Activated naive CD4-positive, alpha-beta T cell treated with anti-CD3 and anti-CD28 coated beads, Interleukin-2, amount 10 ng/mL, durations not matched to agents 7 days and 5 days (primary cell): Measurements from ENCODE around the gene TMEM134.
"Not testable (repeated sequence)": the region's sequence is repeated elsewhere in the genome, so short reads cannot be mapped to it uniquely, and the experiment has no call there.

Source experiments
- CTCF ChIA-PET: fragments of 350-600 bp; sonication (Branson Sonifier 250); formaldehyde crosslinking; loops from one replicate; lab custom pipeline; 2021; ENCODE audit warnings: antibody characterized with exemption; lab: Charles Lee
- DNase-seq: peaks from one replicate; pipeline ENCODE4 v3.0.0-alpha.2; 2020
- H3K27ac Mint-ChIP-seq: one replicate; pipeline ENCODE4 v1.8.0; 2021; ENCODE audit warnings: mild to moderate bottlenecking, moderate library complexity, mixed read lengths
- H3K27me3 Mint-ChIP-seq: one replicate; pipeline ENCODE4 v1.8.0; 2021; ENCODE audit warnings: mild to moderate bottlenecking, mixed read lengths
- H3K36me3 Mint-ChIP-seq: one replicate; pipeline ENCODE4 v1.8.0; 2021; ENCODE audit warnings: mixed read lengths
- H3K4me1 Mint-ChIP-seq: one replicate; pipeline ENCODE4 v1.8.0; 2021; ENCODE audit warnings: mixed read lengths
- H3K4me3 Mint-ChIP-seq: one replicate; pipeline ENCODE4 v1.8.0; 2021; ENCODE audit warnings: mild to moderate bottlenecking, moderate library complexity, mixed read lengths
- H3K9me3 Mint-ChIP-seq: one replicate; pipeline ENCODE4 v1.8.0; 2021; ENCODE audit warnings: mixed read lengths

Gene TMEM134, protein sequence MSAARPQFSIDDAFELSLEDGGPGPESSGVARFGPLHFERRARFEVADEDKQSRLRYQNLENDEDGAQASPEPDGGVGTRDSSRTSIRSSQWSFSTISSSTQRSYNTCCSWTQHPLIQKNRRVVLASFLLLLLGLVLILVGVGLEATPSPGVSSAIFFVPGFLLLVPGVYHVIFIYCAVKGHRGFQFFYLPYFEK

DNA sequence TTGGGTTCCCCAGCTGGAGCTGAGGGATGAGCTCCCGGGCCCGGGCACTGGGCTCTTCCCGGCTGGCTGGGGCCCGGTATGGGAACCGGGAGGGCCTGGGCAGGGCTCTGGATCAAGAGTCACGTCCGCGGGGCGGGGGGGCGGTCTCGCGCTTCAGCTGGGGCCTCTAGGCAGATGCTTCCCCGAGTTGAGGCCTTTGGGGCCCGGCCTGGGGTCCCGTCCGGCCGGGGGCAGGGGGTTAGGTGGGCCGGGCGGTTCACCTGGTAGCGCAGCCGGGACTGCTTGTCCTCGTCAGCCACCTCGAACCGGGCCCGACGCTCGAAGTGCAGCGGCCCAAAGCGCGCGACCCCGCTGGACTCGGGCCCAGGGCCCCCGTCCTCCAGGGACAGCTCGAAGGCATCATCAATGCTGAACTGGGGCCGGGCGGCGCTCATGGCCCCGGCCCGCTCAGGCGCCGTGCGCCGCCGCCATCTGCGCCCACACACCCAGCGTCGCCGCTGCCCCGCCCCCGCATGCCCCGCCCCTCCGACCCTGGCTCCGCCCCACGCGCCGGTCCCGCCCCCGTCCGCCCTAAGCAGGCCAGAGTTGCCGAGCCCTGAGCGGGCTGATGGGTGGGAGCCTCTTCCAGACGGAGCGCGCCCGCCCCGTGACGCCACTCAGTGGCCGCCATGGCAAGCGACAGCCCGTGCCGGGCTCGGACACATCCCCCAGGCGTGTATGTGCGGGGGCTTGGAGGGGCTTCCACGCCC lies at the start of gene TMEM134:
Gene TMEM134 (minus strand): TSS at position 493 of the 749 bp plus-strand sequence. CDS start 59 bp downstream, at position 434.
- CTCF ChIA-PET, result interaction anchor here (0.7 to 2.6 kb wide), 12 partner anchors 11 to 118 kb away, joined by 3 to 14 read pairs (median 3); partner anchors contain the start of genes PPP1CA and PTPRCAP
- Mint-ChIP-seq H3K4me3 (peak within 1 kb of the TSS; percentile 87), H3K4me1 (peaks cover 47% of the 10 kb centered on the region), H3K36me3 (peaks cover 8% of the 10 kb centered on the region), H3K27ac (peak within 1 kb of the TSS; percentile 87), H3K9me3 (no peaks in the 10 kb centered on the region), H3K27me3 (peaks cover 5% of the 10 kb centered on the region)
- peak; percentile 92 for DNase-seq

GRCh38 chr11:67517784-67518552 lies 48.9 kb upstream of the TMEM134 start:
- CTCF ChIA-PET, result no interaction called here
- Mint-ChIP-seq H3K4me1 (no peaks in the 10 kb centered on the region), H3K27ac (no peak overlapping the region)

DNA sequence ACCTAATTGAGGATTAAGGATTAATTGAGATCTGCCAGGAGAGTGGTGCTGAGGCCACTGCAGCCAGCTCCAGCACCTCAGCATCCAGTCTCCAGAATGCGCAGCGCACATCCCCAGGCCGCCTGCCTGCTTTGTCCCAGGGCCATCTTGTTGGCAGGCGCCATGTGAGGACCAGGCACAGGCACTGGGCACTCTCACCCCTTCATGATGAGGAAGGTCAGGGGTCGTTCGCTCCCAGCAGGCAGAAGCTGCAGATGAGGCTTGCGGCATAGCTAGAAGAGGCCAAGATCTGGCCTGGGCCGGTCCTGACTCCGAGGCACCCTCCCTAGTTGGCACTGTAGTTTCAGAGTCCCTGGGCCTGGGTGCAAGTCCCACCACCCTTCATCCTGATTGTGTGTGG lies 47.8 kb upstream of the TMEM134 start:
- H3K4me1 Mint-ChIP-seq, result no peaks in the 10 kb centered on the region
- CTCF ChIA-PET, result no interaction called here
- no peak for DNase-seq
- peaks cover 52% of the 10 kb centered on the region for H3K27me3 Mint-ChIP-seq
- H3K9me3 Mint-ChIP-seq, result no peaks in the 10 kb centered on the region
- no peak overlapping the region for H3K4me3 Mint-ChIP-seq
- H3K27ac Mint-ChIP-seq, result no peak overlapping the region
- H3K36me3 Mint-ChIP-seq, result no peaks in the 10 kb centered on the region

More at GRCh38 chr11:67517784-67518552, 48.9 kb upstream of the TMEM134 start:
- H3K27me3 Mint-ChIP-seq, result peaks cover 42% of the 10 kb centered on the region
- H3K9me3 Mint-ChIP-seq, result no peaks in the 10 kb centered on the region
- H3K4me3 Mint-ChIP-seq, result no peak overlapping the region
- H3K36me3 Mint-ChIP-seq, result no peaks in the 10 kb centered on the region
- DNase-seq, result no peak

GRCh38 chr11:67514116-67514515 lies 45.1 kb upstream of the TMEM134 start:
- H3K9me3 Mint-ChIP-seq, result no peaks in the 10 kb centered on the region
- no peaks in the 10 kb centered on the region for H3K36me3 Mint-ChIP-seq
- CTCF ChIA-PET, result no interaction called here
- no peak for DNase-seq
- H3K4me3 Mint-ChIP-seq, result no peak overlapping the region
- peaks cover 5% of the 10 kb centered on the region for H3K4me1 Mint-ChIP-seq
- H3K27me3 Mint-ChIP-seq, result peaks cover 64% of the 10 kb centered on the region
- no peak overlapping the region for H3K27ac Mint-ChIP-seq

- H3K36me3 Mint-ChIP-seq, H3K27ac Mint-ChIP-seq, H3K9me3 Mint-ChIP-seq, H3K4me3 Mint-ChIP-seq, DNase-seq: not testable (repeated sequence)
- peaks cover 20% of the 10 kb centered on the region for H3K4me1 Mint-ChIP-seq
- peaks cover 57% of the 10 kb centered on the region for H3K27me3 Mint-ChIP-seq
- CTCF ChIA-PET, result interaction anchor here (0.7 kb wide), 1 partner anchor 125 kb away, joined by 3 read pairs; no protein-coding TSS in a partner anchor
These were observed 42.5 kb upstream of the TMEM134 start for GRCh38 chr11:67511558-67511957.

DNA sequence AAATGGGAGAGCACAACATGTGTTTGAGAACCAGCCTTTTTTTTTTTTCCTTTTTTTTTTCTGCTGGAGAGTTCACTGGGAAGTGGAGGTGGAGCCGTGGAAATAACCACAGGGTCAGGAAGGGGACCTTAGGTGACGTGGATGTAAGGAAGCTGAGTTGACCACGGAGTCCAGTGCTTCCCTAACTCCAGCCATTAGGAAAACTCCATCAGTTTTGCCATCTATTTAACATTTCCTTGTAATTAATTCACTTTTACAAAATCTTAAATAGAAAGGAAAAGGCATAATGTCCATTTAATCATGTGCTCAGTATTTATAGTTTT lies 40.9 kb upstream of the TMEM134 start:
- H3K4me3 Mint-ChIP-seq, result peak overlapping the region; percentile 84

DNA sequence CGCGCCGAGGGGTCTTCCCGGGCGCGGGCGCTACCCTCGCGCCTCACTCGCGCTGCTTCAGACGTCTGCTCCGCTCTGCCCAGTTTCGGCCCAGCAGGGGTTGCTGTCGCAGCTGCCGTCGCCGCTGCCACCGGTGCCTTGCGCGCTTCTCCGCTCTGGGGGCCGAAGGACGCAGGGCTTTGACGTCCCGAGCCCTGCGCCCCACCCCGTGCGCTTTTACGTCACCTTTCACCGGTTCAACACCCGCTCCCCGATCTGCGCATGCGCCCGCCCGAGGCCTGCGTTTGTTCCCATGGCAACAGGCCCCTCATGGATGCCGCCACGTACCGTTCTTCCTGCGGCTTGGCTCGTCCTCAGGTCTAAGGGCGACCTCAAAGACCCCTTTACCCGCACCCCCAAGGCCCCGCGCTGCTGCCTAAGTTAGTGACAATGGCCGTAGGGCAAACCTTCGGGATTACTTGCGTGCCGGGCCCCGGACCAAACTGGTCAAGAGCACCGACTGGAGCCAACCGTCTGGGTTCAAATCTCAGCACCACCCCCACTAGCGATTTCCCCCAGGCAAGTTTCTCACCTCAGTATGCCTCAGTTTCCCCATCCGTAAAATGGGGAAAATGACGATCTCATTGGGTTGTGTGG lies 39.6 kb upstream of the TMEM134 start:
- peak; percentile 99 for DNase-seq
- Mint-ChIP-seq H3K4me1 (peaks cover 38% of the 10 kb centered on the region), H3K27me3 (peaks cover 37% of the 10 kb centered on the region), H3K4me3 (peak overlapping the region; percentile 84), H3K9me3 (no peaks in the 10 kb centered on the region), H3K27ac (peak overlapping the region; percentile 94), H3K36me3 (peaks cover 10% of the 10 kb centered on the region)
- CTCF ChIA-PET, result interaction anchor here (1.0 to 1.2 kb wide), 2 partner anchors 17 to 107 kb away, joined by 3 to 5 read pairs; partner anchors contain the start of gene PPP1CA

More for the DNA sequence above, 40.9 kb upstream of the TMEM134 start:
- no peak for DNase-seq
- peak overlapping the region; percentile 79 for H3K27ac Mint-ChIP-seq
- H3K27me3 Mint-ChIP-seq, result peaks cover 49% of the 10 kb centered on the region
- no peaks in the 10 kb centered on the region for H3K9me3 Mint-ChIP-seq
- CTCF ChIA-PET, result no interaction called here
- peaks cover 9% of the 10 kb centered on the region for H3K36me3 Mint-ChIP-seq
- peaks cover 33% of the 10 kb centered on the region for H3K4me1 Mint-ChIP-seq

- peaks cover 10% of the 10 kb centered on the region for H3K36me3 Mint-ChIP-seq
- no peaks in the 10 kb centered on the region for H3K9me3 Mint-ChIP-seq
- CTCF ChIA-PET, result interaction anchor here (0.7 to 1.2 kb wide), 4 partner anchors 17 to 121 kb away, joined by 3 to 5 read pairs (median 4); partner anchors contain the start of gene PPP1CA
- DNase-seq, result peak; percentile 99
- H3K4me3 Mint-ChIP-seq, result peak within 1 kb of the TSS; percentile 84
- H3K4me1 Mint-ChIP-seq, result peaks cover 43% of the 10 kb centered on the region
- H3K27ac Mint-ChIP-seq, result peak within 1 kb of the TSS; percentile 94
- peaks cover 33% of the 10 kb centered on the region for H3K27me3 Mint-ChIP-seq
These were observed 38.9 kb upstream of the TMEM134 start, which contains the start of gene CDK2AP2 for GRCh38 chr11:67507864-67508485. CDK2AP2 (minus strand) TSS chr11:67508162; CDS start chr11:67508082, 80 bp downstream.

DNA sequence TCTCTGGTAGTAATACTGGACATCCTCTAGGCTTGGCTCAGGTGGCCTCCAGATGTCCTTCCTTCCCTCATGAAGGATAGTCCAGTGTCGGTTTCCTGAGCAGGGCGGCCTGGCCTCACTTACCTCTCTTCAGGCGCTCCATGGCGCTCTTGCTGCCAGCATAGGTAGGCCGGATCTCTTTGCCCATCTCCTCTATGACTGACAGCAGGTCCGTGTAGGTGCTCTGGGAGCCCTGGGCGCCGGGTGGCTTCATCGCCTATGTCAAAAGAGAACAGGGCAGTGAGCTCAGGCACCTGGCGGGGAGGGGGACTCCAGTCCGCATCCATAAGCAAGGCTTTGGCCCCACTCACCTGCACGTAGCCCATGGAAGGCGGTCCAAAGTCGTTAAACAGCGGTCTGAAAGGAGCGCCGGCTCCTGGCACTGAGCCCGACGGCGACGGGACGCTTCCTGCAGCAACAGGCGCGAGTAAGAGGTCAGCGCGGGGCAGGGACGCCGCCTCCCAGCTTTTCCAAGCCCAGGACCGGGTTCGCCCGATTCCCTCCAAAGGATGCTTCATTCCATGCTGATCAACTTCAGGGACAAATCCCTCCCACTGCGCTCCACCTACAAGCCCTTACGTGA lies 38.3 kb upstream of the TMEM134 start:
- CTCF ChIA-PET, result interaction anchor here (0.7 to 1.2 kb wide), 4 partner anchors 16 to 120 kb away, joined by 3 to 5 read pairs (median 4); partner anchors contain the start of gene PPP1CA
- Mint-ChIP-seq H3K27ac (peak overlapping the region; percentile 94), H3K36me3 (peaks cover 12% of the 10 kb centered on the region), H3K9me3 (no peaks in the 10 kb centered on the region), H3K4me1 (peaks cover 45% of the 10 kb centered on the region), H3K27me3 (peaks cover 26% of the 10 kb centered on the region), H3K4me3 (peak overlapping the region; percentile 84)
- DNase-seq, result no peak

DNA sequence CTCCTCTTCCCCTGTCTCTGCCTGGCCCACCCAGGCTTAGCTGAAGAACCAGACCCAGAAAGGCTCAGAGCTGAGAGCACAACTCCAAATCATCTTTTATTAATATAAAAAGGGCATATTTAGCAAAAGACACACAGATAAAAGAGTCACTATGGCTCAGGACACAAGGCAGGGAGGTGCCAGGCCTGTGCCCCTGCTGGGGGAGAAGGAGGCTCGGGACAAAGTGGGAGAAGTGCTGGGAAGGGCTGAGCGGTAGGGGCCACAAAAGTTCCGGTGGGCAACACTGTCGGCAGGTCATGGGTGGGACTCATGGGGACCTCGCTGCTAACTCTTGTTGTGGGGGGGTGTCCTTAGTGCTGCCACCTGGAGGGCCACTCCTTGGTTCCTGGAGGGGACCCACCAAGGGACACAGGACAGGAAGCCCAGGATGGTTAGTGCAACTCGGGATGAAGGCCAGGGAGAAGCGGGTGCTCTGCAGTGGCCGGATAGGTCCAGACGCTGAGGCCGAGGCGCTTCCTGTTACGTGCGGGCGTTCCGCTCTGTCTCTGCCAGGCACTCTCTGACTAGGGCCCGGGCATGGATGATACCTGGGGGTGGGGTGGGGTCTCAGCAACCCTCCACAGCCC lies 37.5 kb upstream of the TMEM134 start:
- Mint-ChIP-seq H3K27ac (peak overlapping the region; percentile 96), H3K4me1 (peaks cover 47% of the 10 kb centered on the region), H3K27me3 (peaks cover 22% of the 10 kb centered on the region), H3K36me3 (peaks cover 16% of the 10 kb centered on the region), H3K4me3 (peak overlapping the region; percentile 84), H3K9me3 (no peaks in the 10 kb centered on the region)
- no peak for DNase-seq
- CTCF ChIA-PET, result interaction anchor here (0.7 to 1.8 kb wide), 8 partner anchors 16 to 161 kb away, joined by 3 to 8 read pairs (median 4); partner anchors contain the start of gene PPP1CA

GRCh38 chr11:67505605-67506396 lies 36.8 kb upstream of the TMEM134 start:
- Mint-ChIP-seq H3K9me3 (no peaks in the 10 kb centered on the region), H3K27ac (peak overlapping the region; percentile 96), H3K36me3 (peaks cover 23% of the 10 kb centered on the region), H3K27me3 (peaks cover 14% of the 10 kb centered on the region), H3K4me1 (peaks cover 54% of the 10 kb centered on the region), H3K4me3 (peak overlapping the region; percentile 84)
- peak; percentile 92 for DNase-seq
- CTCF ChIA-PET, result interaction anchor here (0.7 to 1.8 kb wide), 12 partner anchors 15 to 160 kb away, joined by 3 to 14 read pairs (median 4); partner anchors contain the start of gene PPP1CA
